Activated CD8-positive, alpha-beta T cell treated with anti-CD3 and anti-CD28 coated beads, Interleukin-2, amount 10 ng/mL, durations not matched to agents 7 days and 5 days (primary cell): Measurements from ENCODE around the gene RPS27L. TPM values are rescaled to one million over a fixed set of nuclear protein-coding genes. Genes with fewer than 3 reads are reported as not detected.

Source experiments
- ATAC-seq: fragments of 150-1000 bp; cut with Tn5 transposase; one replicate; pipeline ENCODE4 v1.10.0; 2021; ENCODE audit warnings: moderate library complexity
- CTCF ChIA-PET: fragments of 350-600 bp; sonication (Branson Sonifier 250); formaldehyde crosslinking; loops from one replicate; lab custom pipeline; 2021; ENCODE audit warnings: antibody characterized with exemption; lab: Charles Lee
- POLR2A ChIA-PET: fragments of 350-600 bp; sonication (Branson Sonifier 250); formaldehyde crosslinking; loops from one replicate; lab custom pipeline; 2021; ENCODE audit warnings: antibody characterized with exemption; lab: Charles Lee
- DNase-seq: peaks from one replicate; pipeline ENCODE4 v3.0.0-alpha.2; 2020
- H3K27ac Mint-ChIP-seq: one replicate; pipeline ENCODE4 v1.8.0; 2021; ENCODE audit warnings: mild to moderate bottlenecking, mixed read lengths
- H3K27me3 Mint-ChIP-seq: one replicate; pipeline ENCODE4 v1.8.0; 2021; ENCODE audit warnings: low read depth, mixed read lengths
- H3K36me3 Mint-ChIP-seq: one replicate; pipeline ENCODE4 v1.8.0; 2021; ENCODE audit warnings: low read depth, mixed read lengths
- H3K4me1 Mint-ChIP-seq: one replicate; pipeline ENCODE4 v1.8.0; 2021; ENCODE audit warnings: low read depth, mixed read lengths
- H3K4me3 Mint-ChIP-seq: one replicate; pipeline ENCODE4 v1.8.0; 2021; ENCODE audit warnings: mild to moderate bottlenecking, mixed read lengths
- H3K9me3 Mint-ChIP-seq: one replicate; pipeline ENCODE4 v1.8.0; 2022; ENCODE audit warnings: mixed read lengths; ENCODE audit not compliant: insufficient read depth
- total RNA-seq, 2 experiments: library from RNA; stranded (reverse); gene quantifications; one replicate each; pipeline ENCODE4 v1.2.3, GENCODE V29; 2021

The RPS27L gene
- total RNA-seq, 2 experiments from 2014 or later: 235 to 238 TPM

GRCh38 chr15:63187589-63188226, 30.4 kb upstream of the RPS27L start:
- no peak for DNase-seq
- H3K4me1 Mint-ChIP-seq: peaks cover 34% of the 10 kb centered on the region
- no peak for ATAC-seq
- H3K4me3 Mint-ChIP-seq: no peak overlapping the region
- no peak overlapping the region for H3K27ac Mint-ChIP-seq
- peaks cover 3% of the 10 kb centered on the region for H3K27me3 Mint-ChIP-seq
- CTCF ChIA-PET: interaction anchor here (0.9 kb wide), 1 partner anchor 20 kb away, joined by 3 read pairs; no protein-coding TSS in a partner anchor
- no peaks in the 10 kb centered on the region for H3K9me3 Mint-ChIP-seq
- POLR2A ChIA-PET: interaction anchor here (2.8 kb wide), 1 partner anchor 30 kb away, joined by 20 read pairs; the partner anchor contains the start of gene RPS27L
- peaks cover 19% of the 10 kb centered on the region for H3K36me3 Mint-ChIP-seq

- POLR2A ChIA-PET: interaction anchor here (0.6 kb wide), 1 partner anchor 47 kb away, joined by 4 read pairs; no protein-coding TSS in a partner anchor
- Mint-ChIP-seq H3K27ac (no peak overlapping the region), H3K27me3 (peaks cover 3% of the 10 kb centered on the region), H3K9me3 (no peaks in the 10 kb centered on the region), H3K4me3 (no peak overlapping the region), H3K36me3 (peaks cover 9% of the 10 kb centered on the region), H3K4me1 (peaks cover 19% of the 10 kb centered on the region)
- CTCF ChIA-PET: interaction anchor here (1.6 to 1.9 kb wide), 3 partner anchors 10 to 13 kb away, joined by 3 to 7 read pairs (median 5); no protein-coding TSS in a partner anchor
- ATAC-seq: no peak
- no peak for DNase-seq
Measured at GRCh38 chr15:63186065-63186464, 28.8 kb upstream of the RPS27L start.

- Mint-ChIP-seq H3K4me1 (peaks cover 16% of the 10 kb centered on the region), H3K4me3 (no peak overlapping the region), H3K27ac (no peak overlapping the region), H3K27me3 (peaks cover 3% of the 10 kb centered on the region), H3K9me3 (no peaks in the 10 kb centered on the region), H3K36me3 (peaks cover 2% of the 10 kb centered on the region)
- no peak for ATAC-seq
- no peak for DNase-seq
- ChIA-PET CTCF (interaction anchor here (1.1 to 1.9 kb wide), 8 partner anchors 11 to 217 kb away, joined by 3 to 10 read pairs (median 4); no protein-coding TSS in a partner anchor), POLR2A (interaction anchor here (0.7 to 1.1 kb wide), 2 partner anchors 8 to 28 kb away, joined by 4 read pairs; partner anchors contain the start of gene RPS27L)
Measured at GRCh38 chr15:63185206-63185605, 27.9 kb upstream of the RPS27L start.

GRCh38 chr15:63181648-63182047, 24.4 kb upstream of the RPS27L start:
- Mint-ChIP-seq H3K27me3 (peaks cover 3% of the 10 kb centered on the region), H3K9me3 (no peaks in the 10 kb centered on the region), H3K4me3 (no peak overlapping the region), H3K4me1 (peaks cover 3% of the 10 kb centered on the region), H3K27ac (no peak overlapping the region), H3K36me3 (no peaks in the 10 kb centered on the region)
- POLR2A ChIA-PET: no interaction called here
- CTCF ChIA-PET: interaction anchor here (0.9 kb wide), 1 partner anchor 8 kb away, joined by 3 read pairs; no protein-coding TSS in a partner anchor
- ATAC-seq (no peak), DNase-seq (no peak)

- H3K36me3 Mint-ChIP-seq: no peaks in the 10 kb centered on the region
Measured at GRCh38 chr15:63180746-63181145, 23.5 kb upstream of the RPS27L start.

GRCh38 chr15:63178034-63178433, 20.8 kb upstream of the RPS27L start:
- H3K36me3 Mint-ChIP-seq: no peaks in the 10 kb centered on the region
- H3K4me3 Mint-ChIP-seq: no peak overlapping the region
- POLR2A ChIA-PET: no interaction called here

More at GRCh38 chr15:63180746-63181145, 23.5 kb upstream of the RPS27L start:
- ATAC-seq: no peak
- H3K27me3 Mint-ChIP-seq: no peaks in the 10 kb centered on the region
- no peaks in the 10 kb centered on the region for H3K9me3 Mint-ChIP-seq
- CTCF ChIA-PET: interaction anchor here (0.7 to 1.2 kb wide), 2 partner anchors 9 to 14 kb away, joined by 3 to 5 read pairs; no protein-coding TSS in a partner anchor
- no peak overlapping the region for H3K4me3 Mint-ChIP-seq
- POLR2A ChIA-PET: no interaction called here
- H3K4me1 Mint-ChIP-seq: no peaks in the 10 kb centered on the region
- DNase-seq: no peak
- no peak overlapping the region for H3K27ac Mint-ChIP-seq

GRCh38 chr15:63176302-63176701, 19.0 kb upstream of the RPS27L start:
- Mint-ChIP-seq H3K4me1 (no peaks in the 10 kb centered on the region), H3K36me3 (no peaks in the 10 kb centered on the region), H3K27ac (no peak overlapping the region), H3K9me3 (no peaks in the 10 kb centered on the region), H3K27me3 (no peaks in the 10 kb centered on the region), H3K4me3 (no peak overlapping the region)
- DNase-seq (no peak), ATAC-seq (no peak)
- CTCF ChIA-PET: interaction anchor here (5.7 kb wide), 1 partner anchor 10 kb away, joined by 25 read pairs; no protein-coding TSS in a partner anchor
- POLR2A ChIA-PET: no interaction called here

More at GRCh38 chr15:63178034-63178433, 20.8 kb upstream of the RPS27L start:
- no peak for DNase-seq
- H3K4me1 Mint-ChIP-seq: no peaks in the 10 kb centered on the region
- CTCF ChIA-PET: interaction anchor here (5.7 kb wide), 1 partner anchor 12 kb away, joined by 25 read pairs; no protein-coding TSS in a partner anchor
- H3K9me3 Mint-ChIP-seq: no peaks in the 10 kb centered on the region
- H3K27ac Mint-ChIP-seq: no peak overlapping the region
- no peak for ATAC-seq
- H3K27me3 Mint-ChIP-seq: no peaks in the 10 kb centered on the region

- POLR2A ChIA-PET: interaction anchor here (0.6 kb wide), 1 partner anchor 107 kb away, joined by 3 read pairs; no protein-coding TSS in a partner anchor
- DNase-seq: no peak
Measured at GRCh38 chr15:63172851-63173451, 15.7 kb upstream of the RPS27L start.

GRCh38 chr15:63172376-63172775, 15.1 kb upstream of the RPS27L start:
- ChIA-PET CTCF (interaction anchor here (1.0 to 1.1 kb wide), 3 partner anchors 9 to 13 kb away, joined by 3 to 4 read pairs (median 3); no protein-coding TSS in a partner anchor), POLR2A (interaction anchor here (0.6 kb wide), 1 partner anchor 107 kb away, joined by 3 read pairs; no protein-coding TSS in a partner anchor)
- Mint-ChIP-seq H3K27me3 (no peaks in the 10 kb centered on the region), H3K4me3 (no peak overlapping the region), H3K9me3 (no peaks in the 10 kb centered on the region), H3K4me1 (no peaks in the 10 kb centered on the region), H3K36me3 (no peaks in the 10 kb centered on the region), H3K27ac (no peak overlapping the region)
- ATAC-seq: no peak
- DNase-seq: no peak

More at GRCh38 chr15:63172851-63173451, 15.7 kb upstream of the RPS27L start:
- Mint-ChIP-seq H3K4me1 (no peaks in the 10 kb centered on the region), H3K27ac (no peak overlapping the region), H3K36me3 (no peaks in the 10 kb centered on the region), H3K27me3 (no peaks in the 10 kb centered on the region), H3K4me3 (no peak overlapping the region), H3K9me3 (no peaks in the 10 kb centered on the region)
- CTCF ChIA-PET: interaction anchor here (1.0 to 1.4 kb wide), 3 partner anchors 9 to 13 kb away, joined by 3 to 4 read pairs (median 3); no protein-coding TSS in a partner anchor
- no peak for ATAC-seq

GRCh38 chr15:63169788-63170187, 12.5 kb upstream of the RPS27L start:
- no peak overlapping the region for H3K4me3 Mint-ChIP-seq
- peaks cover 4% of the 10 kb centered on the region for H3K4me1 Mint-ChIP-seq
- H3K27ac Mint-ChIP-seq: no peak overlapping the region
- ATAC-seq (no peak), DNase-seq (no peak)
- H3K27me3 Mint-ChIP-seq: no peaks in the 10 kb centered on the region
- ChIA-PET POLR2A (no interaction called here), CTCF (no interaction called here)
- no peaks in the 10 kb centered on the region for H3K9me3 Mint-ChIP-seq
- H3K36me3 Mint-ChIP-seq: no peaks in the 10 kb centered on the region

- Mint-ChIP-seq H3K27ac (no peak overlapping the region), H3K9me3 (no peaks in the 10 kb centered on the region), H3K4me1 (peaks cover 4% of the 10 kb centered on the region), H3K36me3 (no peaks in the 10 kb centered on the region), H3K4me3 (no peak overlapping the region), H3K27me3 (no peaks in the 10 kb centered on the region)
- DNase-seq (no peak), ATAC-seq (no peak)
- ChIA-PET POLR2A (interaction anchor here (2.2 kb wide), 1 partner anchor 9 kb away, joined by 9 read pairs; the partner anchor contains the start of gene RPS27L), CTCF (interaction anchor here (0.7 to 3.4 kb wide), 28 partner anchors 9 to 805 kb away, joined by 3 to 25 read pairs (median 4); partner anchors contain the start of genes APH1B and RPS27L)
Measured at GRCh38 chr15:63166219-63166618, 8.9 kb upstream of the RPS27L start.
